ENCODE results near the gene ZNF552. TPM values are rescaled to one million over a fixed set of nuclear protein-coding genes. Genes with fewer than 3 reads are reported as not detected.

ZNF552 gene
- total RNA-seq, 4 donors from 2014 or later, result 5.6 to 11.5 (median 8.3) TPM

- H3K36me3 ChIP-seq, result peaks cover 84% of the 10 kb centered on the region
- peaks cover 42% of the 10 kb centered on the region for H3K9me3 ChIP-seq
- H3K27ac ChIP-seq, result no peak overlapping the region
- no peak overlapping the region for H3K4me3 ChIP-seq
- WGBS, result 100% methylated on average over 2 of the region's 2 CpGs
- no peak for DNase-seq (ENCODE audit: low spot score in 2 of 2)
- TF ChIP-seq, protein P1, sequence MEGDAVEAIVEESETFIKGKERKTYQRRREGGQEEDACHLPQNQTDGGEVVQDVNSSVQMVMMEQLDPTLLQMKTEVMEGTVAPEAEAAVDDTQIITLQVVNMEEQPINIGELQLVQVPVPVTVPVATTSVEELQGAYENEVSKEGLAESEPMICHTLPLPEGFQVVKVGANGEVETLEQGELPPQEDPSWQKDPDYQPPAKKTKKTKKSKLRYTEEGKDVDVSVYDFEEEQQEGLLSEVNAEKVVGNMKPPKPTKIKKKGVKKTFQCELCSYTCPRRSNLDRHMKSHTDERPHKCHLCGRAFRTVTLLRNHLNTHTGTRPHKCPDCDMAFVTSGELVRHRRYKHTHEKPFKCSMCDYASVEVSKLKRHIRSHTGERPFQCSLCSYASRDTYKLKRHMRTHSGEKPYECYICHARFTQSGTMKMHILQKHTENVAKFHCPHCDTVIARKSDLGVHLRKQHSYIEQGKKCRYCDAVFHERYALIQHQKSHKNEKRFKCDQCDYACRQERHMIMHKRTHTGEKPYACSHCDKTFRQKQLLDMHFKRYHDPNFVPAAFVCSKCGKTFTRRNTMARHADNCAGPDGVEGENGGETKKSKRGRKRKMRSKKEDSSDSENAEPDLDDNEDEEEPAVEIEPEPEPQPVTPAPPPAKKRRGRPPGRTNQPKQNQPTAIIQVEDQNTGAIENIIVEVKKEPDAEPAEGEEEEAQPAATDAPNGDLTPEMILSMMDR (IDR thresholded peaks at IDR 0.05), result no peak
- no peak for TF ChIP-seq POLR2A (IDR thresholded peaks at IDR 0.05)
- TF ChIP-seq EP300 (IDR thresholded peaks at IDR 0.05), result no peak
- TF ChIP-seq POLR2AphosphoS5 (IDR thresholded peaks at IDR 0.05), result no peak
- no peaks in the 10 kb centered on the region for H3K4me1 ChIP-seq
- no peaks in the 10 kb centered on the region for H3K27me3 ChIP-seq
Observed at GRCh38 chr19:57759096-57759495, 55.6 kb downstream of the ZNF552 start.

- peaks cover 47% of the 10 kb centered on the region for H3K9me3 ChIP-seq
- TF ChIP-seq POLR2A (IDR thresholded peaks at IDR 0.05), result no peak
- H3K27me3 ChIP-seq, result no peaks in the 10 kb centered on the region
- H3K36me3 ChIP-seq, result peaks cover 88% of the 10 kb centered on the region
- H3K4me3 ChIP-seq, result no peak overlapping the region
- no peak overlapping the region for H3K27ac ChIP-seq
- H3K4me1 ChIP-seq, result no peaks in the 10 kb centered on the region
- no peak for DNase-seq (ENCODE audit: low spot score in 2 of 2)
- WGBS, result 94% methylated on average over 2 of the region's 2 CpGs
Observed at GRCh38 chr19:57757941-57758340, 56.8 kb downstream of the ZNF552 start.

Other genes starting within 250 kb of the ZNF552 start
- gene ZNF416, start 236.0 kb downstream of the ZNF552 start, total RNA-seq, result 1 to 10 TPM; 5.3 to 8.7 (median 6.1) TPM
- 1 to 10 TPM; 3.0 to 5.7 (median 4.1) TPM for gene ZIK1, start 230.8 kb downstream of the ZNF552 start, total RNA-seq
- 1 to 10 TPM; 4.7 to 9.7 (median 7.2) TPM for gene ZNF530, start 215.0 kb downstream of the ZNF552 start, total RNA-seq
- gene ZNF134, start 200.7 kb downstream of the ZNF552 start, total RNA-seq, result 10 to 100 TPM; 15.8 to 35.0 (median 21.5) TPM
- gene ZNF211, start 181.7 kb downstream of the ZNF552 start, total RNA-seq, result 10 to 100 TPM in 3 of 4 donors, 1 to 10 TPM in 1; 7.5 to 21.3 (median 14.1) TPM
- gene ZSCAN4, start 146.0 kb downstream of the ZNF552 start, total RNA-seq, result 1 to 10 TPM in 2 of 4 donors, not detected in 2; 2.3 to 3.9 TPM
- 10 to 100 TPM; 21.5 to 42.3 (median 29.7) TPM for gene ZNF551, start 132.9 kb downstream of the ZNF552 start, total RNA-seq
- 1 to 10 TPM in 2 of 4 donors, under 1 TPM in 1, not detected in 1; 0.13 to 1.3 (median 1.3) TPM for gene ZNF154, start 105.7 kb downstream of the ZNF552 start, total RNA-seq
- 1 to 10 TPM; 2.0 to 8.4 (median 2.8) TPM for gene ZNF671, start 87.3 kb downstream of the ZNF552 start, total RNA-seq
- gene ZNF776, start 68.1 kb downstream of the ZNF552 start, total RNA-seq, result 10 to 100 TPM; 11.2 to 23.8 (median 15.0) TPM
- 10 to 100 TPM; 20.6 to 47.4 (median 26.8) TPM for gene ZNF586, start 45.2 kb downstream of the ZNF552 start, total RNA-seq
- 10 to 100 TPM; 15.0 to 28.6 (median 19.6) TPM for gene ZNF587B, start 15.4 kb upstream of the ZNF552 start, total RNA-seq
- gene ZNF587, start 34.9 kb upstream of the ZNF552 start, total RNA-seq, result 10 to 100 TPM; 16.4 to 43.2 (median 20.0) TPM
- 10 to 100 TPM in 3 of 4 donors, 1 to 10 TPM in 1; 9.1 to 36.6 (median 18.3) TPM for gene ZNF814, start 74.1 kb upstream of the ZNF552 start, total RNA-seq
- 10 to 100 TPM in 2 of 4 donors, 1 to 10 TPM in 2; 8.0 to 18.5 (median 10.8) TPM for gene ZNF417, start 101.7 kb upstream of the ZNF552 start, total RNA-seq
- gene ZNF418, start 120.5 kb upstream of the ZNF552 start, total RNA-seq, result 10 to 100 TPM in 1 of 4 donors, 1 to 10 TPM in 3; 1.2 to 33.4 (median 4.5) TPM
- gene ZNF256, start 132.8 kb upstream of the ZNF552 start, total RNA-seq, result 10 to 100 TPM; 10.5 to 15.4 (median 12.7) TPM
- 1 to 10 TPM in 1 of 4 donors, under 1 TPM in 2, not detected in 1; 0.62 to 1.0 (median 0.83) TPM for gene C19orf18, start 159.6 kb upstream of the ZNF552 start, total RNA-seq
- gene ZNF606, start 187.9 kb upstream of the ZNF552 start, total RNA-seq, result 10 to 100 TPM in 3 of 4 donors, 1 to 10 TPM in 1; 4.0 to 21.9 (median 14.3) TPM
- gene ZSCAN1, start 219.1 kb upstream of the ZNF552 start, total RNA-seq, result not detected
- gene ZNF135, start 244.4 kb upstream of the ZNF552 start, total RNA-seq, result 10 to 100 TPM in 2 of 4 donors, 1 to 10 TPM in 2; 4.6 to 12.4 (median 7.7) TPM

All from suprapubic skin (tissue), 4 donors.